ENCODE results near the gene NKAIN4. TPM values are rescaled to one million over a fixed set of nuclear protein-coding genes. Genes with fewer than 3 reads are reported as not detected.

The NKAIN4 gene
- total and polyA plus RNA-seq, 12 donors = 0.04 TPM; not detected in 11

DNA sequence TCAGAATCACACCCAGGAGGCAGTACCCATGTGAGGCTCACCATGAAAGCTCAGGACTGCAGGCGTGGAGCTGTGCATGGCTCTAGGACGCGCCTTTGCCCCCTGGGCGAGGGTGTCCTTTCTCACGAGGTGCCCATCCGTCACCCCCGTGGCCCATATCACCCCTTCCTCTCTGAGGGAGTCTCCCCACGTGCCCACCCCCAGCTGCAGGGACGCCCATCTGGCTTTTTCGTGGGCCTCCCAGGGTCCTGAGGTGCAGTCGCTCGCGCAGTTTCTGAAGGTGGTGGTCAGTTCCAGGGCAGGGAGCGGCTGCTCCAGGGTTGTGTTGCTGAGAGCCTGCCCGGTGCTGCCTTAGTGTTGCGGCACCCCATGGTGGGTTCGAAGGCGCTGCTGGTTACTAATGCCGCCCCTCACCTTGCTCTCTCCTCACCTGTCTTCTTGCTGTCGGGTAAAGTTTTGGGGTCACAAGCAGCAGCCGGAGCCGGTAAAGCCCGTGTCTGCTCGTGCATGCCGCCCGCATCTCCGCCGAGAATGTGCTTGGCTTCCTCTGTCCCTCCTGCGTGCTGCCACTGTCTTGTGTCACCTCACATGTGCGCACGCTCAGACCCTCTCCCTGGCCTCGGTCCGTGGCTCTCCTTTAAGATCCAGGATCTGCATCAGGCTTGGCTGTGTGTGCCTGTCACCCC, 29.3 kb upstream of the NKAIN4 start:
- DNase-seq = peak in 1 of 2 donors; percentile 7
- WGBS, 2 donors = 92 to 95% methylated on average over 33 of the region's 33 CpGs

DNA sequence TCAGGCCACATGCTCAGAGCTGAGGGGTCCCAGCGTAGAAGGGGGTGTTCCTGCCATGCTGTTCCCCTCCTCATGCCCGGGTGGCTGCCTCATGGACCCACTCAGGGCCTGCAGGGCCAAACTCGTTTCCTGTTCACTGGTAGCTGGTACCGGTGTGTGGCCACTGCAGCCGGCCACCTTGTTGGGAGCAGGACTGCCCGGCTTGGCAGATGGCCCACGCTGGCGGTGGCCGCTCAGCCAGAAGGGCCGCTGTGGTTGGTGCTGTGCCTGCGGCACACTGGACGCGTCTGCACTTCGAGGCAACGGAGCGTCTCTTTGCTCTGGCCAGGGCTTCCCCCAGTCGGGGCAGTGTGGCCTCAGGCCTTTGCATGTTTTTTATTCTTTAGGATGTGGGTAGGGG, 28.7 kb upstream of the NKAIN4 start:
- DNase-seq (peak in 1 of 2 donors; percentile 10), ATAC-seq (no peak)
- Histone ChIP-seq H3K27ac (no peak overlapping the region), H3K4me1 (peaks cover 0 to 5% (median 0%) of the 10 kb centered on the region in 9 donors), H3K4me3 (no peak overlapping the region), H3K9me3 (no peaks in the 10 kb centered on the region), H3K36me3 (peaks cover 0 to 98% (median 23%) of the 10 kb centered on the region in 9 donors), H3K27me3 (no peaks in the 10 kb centered on the region)
- TF ChIP-seq, protein P1, sequence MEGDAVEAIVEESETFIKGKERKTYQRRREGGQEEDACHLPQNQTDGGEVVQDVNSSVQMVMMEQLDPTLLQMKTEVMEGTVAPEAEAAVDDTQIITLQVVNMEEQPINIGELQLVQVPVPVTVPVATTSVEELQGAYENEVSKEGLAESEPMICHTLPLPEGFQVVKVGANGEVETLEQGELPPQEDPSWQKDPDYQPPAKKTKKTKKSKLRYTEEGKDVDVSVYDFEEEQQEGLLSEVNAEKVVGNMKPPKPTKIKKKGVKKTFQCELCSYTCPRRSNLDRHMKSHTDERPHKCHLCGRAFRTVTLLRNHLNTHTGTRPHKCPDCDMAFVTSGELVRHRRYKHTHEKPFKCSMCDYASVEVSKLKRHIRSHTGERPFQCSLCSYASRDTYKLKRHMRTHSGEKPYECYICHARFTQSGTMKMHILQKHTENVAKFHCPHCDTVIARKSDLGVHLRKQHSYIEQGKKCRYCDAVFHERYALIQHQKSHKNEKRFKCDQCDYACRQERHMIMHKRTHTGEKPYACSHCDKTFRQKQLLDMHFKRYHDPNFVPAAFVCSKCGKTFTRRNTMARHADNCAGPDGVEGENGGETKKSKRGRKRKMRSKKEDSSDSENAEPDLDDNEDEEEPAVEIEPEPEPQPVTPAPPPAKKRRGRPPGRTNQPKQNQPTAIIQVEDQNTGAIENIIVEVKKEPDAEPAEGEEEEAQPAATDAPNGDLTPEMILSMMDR (IDR thresholded peaks at IDR 0.05) = no peak
- WGBS, 2 donors = 93 to 95% methylated on average over 17 of the region's 17 CpGs
- intact Hi-C loops (cut with DNase I) = no loop called here

More for the DNA sequence above, 29.3 kb upstream of the NKAIN4 start:
- Histone ChIP-seq H3K27me3 (no peaks in the 10 kb centered on the region), H3K36me3 (peaks cover 0 to 98% (median 25%) of the 10 kb centered on the region in 9 donors), H3K9me3 (no peaks in the 10 kb centered on the region), H3K4me3 (no peak overlapping the region), H3K4me1 (peaks cover 0 to 5% (median 0%) of the 10 kb centered on the region in 9 donors), H3K27ac (no peak overlapping the region)
- TF ChIP-seq, protein P1 (IDR thresholded peaks at IDR 0.05) = no peak
- no peak for ATAC-seq
- intact Hi-C loops (cut with DNase I) = no loop called here

DNA sequence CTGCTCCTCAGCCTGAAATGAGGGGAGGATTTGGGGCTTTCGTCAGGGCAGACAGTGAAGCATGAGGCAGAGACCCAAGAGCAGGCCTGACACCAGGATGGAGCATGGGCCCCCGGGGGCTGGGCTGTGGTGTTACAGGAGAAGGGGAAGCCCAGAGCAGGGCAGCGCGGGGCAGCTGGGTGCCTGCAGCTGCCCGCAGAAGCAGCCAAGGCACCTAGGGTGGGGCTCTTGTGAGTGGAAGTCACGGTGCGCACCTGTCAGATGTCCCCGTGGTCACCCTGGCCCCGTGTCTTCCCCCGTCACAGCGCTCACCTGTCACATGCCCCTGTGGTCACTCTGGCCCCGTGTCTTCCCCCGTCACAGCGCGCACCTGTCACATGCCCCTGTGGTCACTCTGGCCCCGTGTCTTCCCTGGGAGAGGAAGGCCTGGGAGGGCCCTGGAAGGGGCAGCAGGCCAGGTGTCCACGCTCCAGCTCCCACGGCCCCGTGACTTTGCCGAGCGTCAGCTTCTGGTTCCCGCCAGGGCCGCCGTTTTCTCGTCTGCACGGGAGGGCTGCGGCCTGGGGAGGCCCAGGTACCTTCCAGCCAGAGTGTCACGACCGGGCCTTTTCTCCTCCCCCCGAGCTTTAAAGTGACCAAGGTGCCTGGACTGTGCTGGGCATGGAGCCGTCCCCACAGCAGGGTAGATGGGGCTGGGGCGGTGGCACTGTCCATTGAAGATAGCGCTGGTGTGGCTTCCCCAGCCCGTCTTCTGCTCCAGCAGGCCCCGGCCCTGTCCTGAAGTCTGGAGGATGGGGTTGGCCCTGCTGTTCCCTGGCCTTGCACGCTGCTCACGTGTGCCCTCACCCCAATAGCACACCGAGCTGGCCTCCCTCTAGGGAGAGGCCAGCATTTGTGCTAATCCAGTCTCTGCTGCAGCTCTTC, 27.7 kb upstream of the NKAIN4 start:
- Histone ChIP-seq H3K4me3 (no peak overlapping the region), H3K36me3 (peaks cover 0 to 98% (median 23%) of the 10 kb centered on the region in 9 donors), H3K4me1 (peaks cover 0 to 5% (median 0%) of the 10 kb centered on the region in 9 donors), H3K27ac (no peak overlapping the region), H3K9me3 (no peaks in the 10 kb centered on the region), H3K27me3 (no peaks in the 10 kb centered on the region)
- DNase-seq (peak in 1 of 2 donors; percentile 6), ATAC-seq (no peak)
- WGBS, 2 donors = 93 to 95% methylated on average over 38 of the region's 38 CpGs
- TF ChIP-seq, protein P1 (IDR thresholded peaks at IDR 0.05) = no peak
- intact Hi-C loops (cut with DNase I) = no loop called here

DNA sequence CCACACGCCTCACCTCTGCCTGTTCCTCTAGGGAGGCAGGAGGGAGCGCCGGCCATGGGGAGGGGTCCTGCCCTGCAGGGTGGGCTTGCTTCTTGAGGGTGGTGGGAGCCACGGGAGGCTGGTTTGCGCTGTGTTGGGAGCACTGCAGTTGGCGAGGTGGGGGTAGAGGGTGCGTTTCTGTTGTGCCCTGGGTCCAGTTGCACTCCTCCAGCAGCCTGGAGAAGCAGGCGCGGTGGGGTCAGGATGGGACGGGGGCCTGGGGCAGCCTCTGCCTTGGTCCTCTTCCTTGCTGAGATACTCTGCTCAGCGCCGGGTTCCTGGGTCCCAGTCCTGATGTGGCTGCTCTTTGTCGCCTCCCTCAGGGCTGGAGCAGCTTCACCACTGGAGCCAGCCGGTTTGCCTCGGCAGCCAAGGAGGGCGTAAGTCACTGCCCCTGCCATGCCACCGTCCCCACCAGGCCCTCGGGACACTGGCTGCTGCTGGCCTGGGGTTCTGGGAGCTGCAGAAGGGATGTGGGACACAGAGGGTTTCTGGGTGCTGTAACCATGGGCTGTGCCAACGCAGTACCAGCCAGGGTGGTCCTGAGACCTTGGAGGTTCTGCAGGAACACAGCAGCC, 26.8 kb upstream of the NKAIN4 start:
- intact Hi-C loops (cut with DNase I) = no loop called here
- no peaks in the 10 kb centered on the region for H3K27me3 ChIP-seq
- ATAC-seq (no peak), DNase-seq (peak in 1 of 2 donors; percentile 12)
- no peaks in the 10 kb centered on the region for H3K9me3 ChIP-seq
- H3K27ac ChIP-seq = no peak overlapping the region
- H3K4me1 ChIP-seq = peaks cover 0 to 5% (median 0%) of the 10 kb centered on the region in 9 donors
- H3K36me3 ChIP-seq = peaks cover 0 to 98% (median 19%) of the 10 kb centered on the region in 9 donors
- H3K4me3 ChIP-seq = no peak overlapping the region
- WGBS, 2 donors = 83 to 85% methylated on average over 19 of the region's 19 CpGs
- TF ChIP-seq, protein P1 (IDR thresholded peaks at IDR 0.05) = no peak

Measured in heart right ventricle (tissue), 16 donors.